ENCODE measurements around the gene NXN. TPM values are rescaled to one million over a fixed set of nuclear protein-coding genes. Genes with fewer than 3 reads are reported as not detected.

NXN gene
- total and polyA plus RNA-seq, 2 donors (not counting 1 experiment from before 2014, with no cell fraction given), result 0.04 to 0.17 TPM

DNA sequence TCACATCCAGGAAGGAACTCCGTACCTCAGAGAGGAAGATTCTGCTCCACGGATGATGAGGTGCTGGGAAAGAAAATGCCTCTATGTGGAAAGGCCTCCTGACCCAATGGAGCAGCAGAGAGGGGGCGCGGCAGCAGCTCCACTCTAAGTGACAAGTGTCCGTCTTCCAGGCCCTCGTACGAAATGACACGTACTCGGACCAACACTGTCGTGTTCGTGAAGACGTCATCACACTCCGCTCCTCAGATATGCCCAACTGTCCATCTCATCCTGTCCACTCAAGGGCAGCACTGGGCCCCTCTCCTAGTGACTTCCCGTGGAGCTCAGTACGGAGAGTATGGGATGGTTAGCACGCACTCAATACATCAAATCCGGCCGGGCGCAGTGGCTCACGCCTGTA is 165.2 kb downstream of the NXN start:
- no peaks in the 10 kb centered on the region for H3K9me3 Mint-ChIP-seq (ENCODE audit: insufficient read depth)
- H3K9ac ChIP-seq (ENCODE audit: low read length), result no peak overlapping the region
- H3K4me2 ChIP-seq (replicated peaks; ENCODE audit: low read depth, low read length, poor library complexity, severe bottlenecking), result no peak overlapping the region
- WGBS (ENCODE audit: insufficient coverage), result 93% methylated on average over 12 of the region's 20 CpGs
- no peak overlapping the region for H3K4me3 Mint-ChIP-seq
- no peak overlapping the region for H2AFZ ChIP-seq (ENCODE audit: insufficient read depth, low read depth, low read length, poor library complexity, severe bottlenecking)
- H3K36me3 ChIP-seq (replicated peaks in 1 of 2; ENCODE audit: control extremely low read depth in 1 of 2, control insufficient read depth in 1 of 2, extremely low read depth in 1 of 2, insufficient read depth in 2 of 2, low read length in 1 of 2), result no peaks in the 10 kb centered on the region
- H3K4me1 ChIP-seq (ENCODE audit: control insufficient read depth in 2 of 2, insufficient read depth in 2 of 2, low read length in 2 of 2), result no peaks in the 10 kb centered on the region
- peaks cover 3% of the 10 kb centered on the region for H3K27me3 Mint-ChIP-seq
- H3K4me1 Mint-ChIP-seq, result no peaks in the 10 kb centered on the region
- DNase-seq (no peak), ATAC-seq (ENCODE audit: low read depth) (no peak)
- TF ChIP-seq, protein P1, sequence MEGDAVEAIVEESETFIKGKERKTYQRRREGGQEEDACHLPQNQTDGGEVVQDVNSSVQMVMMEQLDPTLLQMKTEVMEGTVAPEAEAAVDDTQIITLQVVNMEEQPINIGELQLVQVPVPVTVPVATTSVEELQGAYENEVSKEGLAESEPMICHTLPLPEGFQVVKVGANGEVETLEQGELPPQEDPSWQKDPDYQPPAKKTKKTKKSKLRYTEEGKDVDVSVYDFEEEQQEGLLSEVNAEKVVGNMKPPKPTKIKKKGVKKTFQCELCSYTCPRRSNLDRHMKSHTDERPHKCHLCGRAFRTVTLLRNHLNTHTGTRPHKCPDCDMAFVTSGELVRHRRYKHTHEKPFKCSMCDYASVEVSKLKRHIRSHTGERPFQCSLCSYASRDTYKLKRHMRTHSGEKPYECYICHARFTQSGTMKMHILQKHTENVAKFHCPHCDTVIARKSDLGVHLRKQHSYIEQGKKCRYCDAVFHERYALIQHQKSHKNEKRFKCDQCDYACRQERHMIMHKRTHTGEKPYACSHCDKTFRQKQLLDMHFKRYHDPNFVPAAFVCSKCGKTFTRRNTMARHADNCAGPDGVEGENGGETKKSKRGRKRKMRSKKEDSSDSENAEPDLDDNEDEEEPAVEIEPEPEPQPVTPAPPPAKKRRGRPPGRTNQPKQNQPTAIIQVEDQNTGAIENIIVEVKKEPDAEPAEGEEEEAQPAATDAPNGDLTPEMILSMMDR (IDR thresholded peaks at IDR 0.05), result no peak
- TF ChIP-seq EZH2 (IDR thresholded peaks at IDR 0.05; ENCODE audit: borderline replicate concordance, insufficient read depth, low read depth, low read length, poor library complexity, severe bottlenecking), result no peak
- POLR2A ChIA-PET, result no interaction called here
- H3K27ac ChIP-seq (ENCODE audit: low read length in 2 of 2), result no peak overlapping the region
- H3K79me2 ChIP-seq (ENCODE audit: control insufficient read depth, insufficient read depth, low read length), result no peaks in the 10 kb centered on the region
- no peaks in the 10 kb centered on the region for H4K20me1 ChIP-seq (ENCODE audit: control insufficient read depth, insufficient read depth, low read length, poor library complexity, severe bottlenecking)
- H3K27me3 ChIP-seq (replicated peaks in 1 of 4; ENCODE audit: control extremely low read depth in 1 of 4, control insufficient read depth in 3 of 4, insufficient read depth in 4 of 4, low read length in 3 of 4), result no peaks in the 10 kb centered on the region
- intact Hi-C loops (cut with micrococcal nuclease), result no loop called here
- H3K4me3 ChIP-seq (ENCODE audit: control extremely low read depth in 1 of 5, extremely low read depth in 1 of 5, insufficient read depth in 1 of 5, low read depth in 2 of 5, low read length in 4 of 5), result no peak overlapping the region
- CTCF ChIA-PET, result interaction anchor here (0.7 kb wide), 1 partner anchor 110 kb away, joined by 3 read pairs; no protein-coding TSS in a partner anchor
- H3K27ac Mint-ChIP-seq, result no peak overlapping the region
- peaks cover 0 to 3% (median 0%) of the 10 kb centered on the region in 3 donors for H3K9me3 ChIP-seq (ENCODE audit: control extremely low read depth in 1 of 3, control insufficient read depth in 2 of 3, insufficient read depth in 1 of 3, low read length in 2 of 3)

DNA sequence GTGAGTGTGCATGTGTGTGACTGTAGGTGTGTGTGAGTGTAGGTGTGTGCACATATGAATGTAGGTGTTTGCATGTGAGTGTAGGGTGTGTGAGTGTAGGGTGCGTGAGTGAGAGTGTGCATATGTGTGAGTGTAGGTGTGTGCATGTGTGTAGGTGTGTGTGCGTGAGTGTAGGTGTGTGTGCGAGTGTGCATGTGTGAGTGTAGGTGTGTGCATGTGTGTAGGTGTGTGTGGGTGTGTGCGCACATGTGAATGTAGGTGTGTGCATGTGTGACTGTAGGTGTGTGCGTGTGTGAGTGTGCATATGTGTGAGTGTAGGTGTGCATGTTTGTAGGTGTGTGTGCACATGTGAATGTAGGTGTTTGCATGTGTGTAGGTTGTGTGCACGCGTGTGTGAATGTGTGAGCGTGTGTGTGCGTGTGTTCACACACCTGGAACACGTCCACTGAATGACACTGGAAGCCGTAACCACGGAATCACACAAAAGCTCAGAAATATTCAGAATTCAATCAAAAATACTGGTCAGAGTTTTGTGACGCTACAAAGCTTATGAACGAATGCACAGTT is 166.9 kb downstream of the NXN start:
- no peaks in the 10 kb centered on the region for H4K20me1 ChIP-seq (ENCODE audit: control insufficient read depth, insufficient read depth, low read length, poor library complexity, severe bottlenecking)
- peaks cover 0 to 3% (median 0%) of the 10 kb centered on the region in 3 donors for H3K9me3 ChIP-seq (ENCODE audit: control extremely low read depth in 1 of 3, control insufficient read depth in 2 of 3, insufficient read depth in 1 of 3, low read length in 2 of 3)
- ChIA-PET POLR2A (no interaction called here), CTCF (no interaction called here)
- ATAC-seq (ENCODE audit: low read depth), result no peak
- H3K79me2 ChIP-seq (ENCODE audit: control insufficient read depth, insufficient read depth, low read length), result no peaks in the 10 kb centered on the region
- Mint-ChIP-seq H3K4me1 (no peaks in the 10 kb centered on the region), H3K27ac (no peak overlapping the region), H3K27me3 (peaks cover 3% of the 10 kb centered on the region), H3K4me3 (no peak overlapping the region), H3K9me3 (ENCODE audit: insufficient read depth) (no peaks in the 10 kb centered on the region)
- 93% methylated on average over 12 of the region's 14 CpGs for WGBS (ENCODE audit: insufficient coverage)
- H3K4me3 ChIP-seq (ENCODE audit: control extremely low read depth in 1 of 5, extremely low read depth in 1 of 5, insufficient read depth in 1 of 5, low read depth in 2 of 5, low read length in 4 of 5), result no peak overlapping the region
- H3K4me2 ChIP-seq (replicated peaks; ENCODE audit: low read depth, low read length, poor library complexity, severe bottlenecking), result no peak overlapping the region
- H3K27ac ChIP-seq (ENCODE audit: low read length in 2 of 2), result no peak overlapping the region
- H3K27me3 ChIP-seq (replicated peaks in 1 of 4; ENCODE audit: control extremely low read depth in 1 of 4, control insufficient read depth in 3 of 4, insufficient read depth in 4 of 4, low read length in 3 of 4), result peaks cover 0 to 2% (median 0%) of the 10 kb centered on the region in 4 experiments
- no peaks in the 10 kb centered on the region for H3K4me1 ChIP-seq (ENCODE audit: control insufficient read depth in 2 of 2, insufficient read depth in 2 of 2, low read length in 2 of 2)
- no peaks in the 10 kb centered on the region for H3K36me3 ChIP-seq (replicated peaks in 1 of 2; ENCODE audit: control extremely low read depth in 1 of 2, control insufficient read depth in 1 of 2, extremely low read depth in 1 of 2, insufficient read depth in 2 of 2, low read length in 1 of 2)
- DNase-seq, result no peak
- no peak for TF ChIP-seq EZH2 (IDR thresholded peaks at IDR 0.05; ENCODE audit: borderline replicate concordance, insufficient read depth, low read depth, low read length, poor library complexity, severe bottlenecking)
- TF ChIP-seq, protein P1 (IDR thresholded peaks at IDR 0.05), result no peak
- no peak overlapping the region for H2AFZ ChIP-seq (ENCODE audit: insufficient read depth, low read depth, low read length, poor library complexity, severe bottlenecking)
- intact Hi-C loops (cut with micrococcal nuclease), result no loop called here
- no peak overlapping the region for H3K9ac ChIP-seq (ENCODE audit: low read length)

Data from B cell (primary cell).